Inferior parietal cortex (tissue), 1 donor: ENCODE data around the gene RPS6KA1.
"Not testable (repeated sequence)": the region's sequence is repeated elsewhere in the genome, so short reads cannot be mapped to it uniquely, and the experiment has no call there.

Experiments
- DNase-seq: peaks from one replicate; pipeline ENCODE4 v3.0.0-alpha.2; 2016; ENCODE audit errors: extremely low spot score

Gene RPS6KA1

DNA sequence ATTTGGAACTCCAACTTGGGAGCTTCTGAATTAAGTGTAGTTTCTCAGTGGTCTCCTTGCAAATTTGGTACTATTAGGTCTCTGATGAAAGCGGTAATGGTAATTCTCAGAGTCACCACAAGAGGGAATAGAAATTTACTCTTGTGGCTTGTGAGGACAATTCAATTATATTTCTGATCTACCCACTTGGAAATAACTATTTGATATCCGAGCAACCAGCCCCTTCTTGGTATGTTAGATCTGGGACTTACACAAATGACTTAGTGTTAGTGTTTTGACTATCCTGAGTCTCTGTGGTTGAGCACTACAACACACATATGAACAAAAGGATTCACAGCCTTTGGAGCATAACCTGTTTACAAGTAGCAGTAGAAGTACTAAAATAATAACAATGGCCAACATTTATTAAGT is 68.1 kb downstream of the RPS6KA1 start:
- peak; percentile 84 for DNase-seq

DNA sequence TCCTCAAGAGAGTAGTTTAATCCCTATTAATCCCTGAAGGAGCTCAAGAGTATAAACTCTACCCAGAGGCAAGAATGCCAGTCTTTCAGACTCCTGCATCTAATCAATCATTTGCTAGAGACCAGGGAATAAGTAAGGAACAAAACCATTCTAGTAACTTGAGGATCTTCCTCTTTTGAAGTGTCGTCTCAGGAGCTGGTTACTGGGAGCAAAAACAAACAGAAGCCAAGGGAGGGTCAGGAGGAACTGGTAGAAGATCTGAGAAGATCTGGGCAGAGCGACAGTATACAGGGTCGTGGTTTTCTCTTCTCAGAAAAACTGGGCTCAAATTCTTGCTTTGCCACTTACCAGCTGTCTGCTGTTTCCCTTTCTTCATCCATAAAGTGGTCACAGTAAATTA is 69.3 kb downstream of the RPS6KA1 start:
- DNase-seq = no peak

DNA sequence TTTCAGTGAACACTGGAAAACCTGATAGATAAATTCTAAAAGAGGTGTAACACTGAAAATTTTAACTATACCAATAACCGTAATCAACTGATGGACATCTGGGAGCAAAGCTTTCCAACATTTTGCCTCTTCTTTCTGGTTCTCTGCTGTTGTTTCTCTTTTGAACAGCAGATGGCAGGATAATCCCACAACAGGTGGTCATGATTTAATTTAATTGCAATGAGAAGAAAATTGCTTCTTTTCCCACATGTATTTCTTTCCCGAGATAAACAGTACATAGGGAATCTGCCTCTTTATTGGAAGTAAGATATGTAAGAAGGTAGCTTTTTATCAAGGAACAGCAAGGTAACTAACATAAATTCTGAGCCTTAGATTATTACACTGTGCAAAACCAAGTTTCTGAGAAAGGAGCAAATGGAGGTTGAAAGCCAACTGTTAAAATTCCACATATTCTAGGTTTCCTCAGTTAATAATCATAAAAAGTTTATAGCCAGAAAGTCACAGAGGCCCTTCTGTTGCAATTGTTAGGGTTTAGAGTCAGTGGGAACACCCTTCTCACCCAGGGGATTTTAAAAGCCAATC is 72.9 kb downstream of the RPS6KA1 start:
- DNase-seq = peak; percentile 91

DNA sequence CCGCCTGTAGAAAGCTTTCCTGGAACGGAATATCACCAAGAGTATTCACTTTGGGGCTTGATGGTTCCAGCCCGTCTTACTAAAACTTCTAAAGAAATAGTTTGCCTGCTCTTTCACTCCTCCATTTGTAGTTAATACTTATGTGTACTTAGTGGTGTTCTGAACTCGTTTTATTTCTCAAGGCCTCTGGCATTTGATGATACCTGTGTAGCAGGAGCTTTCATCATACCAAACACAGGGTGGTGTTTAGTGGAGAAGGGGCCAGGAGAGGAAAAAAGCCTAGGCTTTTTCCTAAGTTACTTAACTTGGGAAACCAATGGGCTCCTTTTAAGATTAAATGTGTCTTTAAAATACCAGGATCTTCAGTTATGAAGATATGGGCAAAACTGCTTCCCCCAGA is 74.3 kb downstream of the RPS6KA1 start:
- no peak for DNase-seq

DNA sequence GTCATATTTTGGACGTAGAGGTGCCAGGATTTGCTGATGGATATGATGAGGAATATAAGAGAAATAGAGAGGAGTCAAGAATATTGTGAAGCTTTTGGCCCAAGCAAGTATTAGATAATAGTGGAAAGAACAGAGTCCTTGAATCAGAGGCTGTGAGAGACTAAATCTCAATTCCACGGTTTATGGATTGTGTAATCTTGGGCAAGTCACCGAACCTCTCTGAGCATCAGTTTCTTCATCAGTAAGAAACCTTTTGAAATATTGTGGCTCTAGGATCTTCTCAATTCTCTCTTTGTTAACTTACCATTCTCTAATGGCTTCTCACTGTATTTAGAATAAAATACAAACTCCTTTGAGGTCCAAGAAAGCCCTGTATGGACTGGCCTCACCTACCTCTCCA is 77.6 kb downstream of the RPS6KA1 start:
- no peak for DNase-seq

DNA sequence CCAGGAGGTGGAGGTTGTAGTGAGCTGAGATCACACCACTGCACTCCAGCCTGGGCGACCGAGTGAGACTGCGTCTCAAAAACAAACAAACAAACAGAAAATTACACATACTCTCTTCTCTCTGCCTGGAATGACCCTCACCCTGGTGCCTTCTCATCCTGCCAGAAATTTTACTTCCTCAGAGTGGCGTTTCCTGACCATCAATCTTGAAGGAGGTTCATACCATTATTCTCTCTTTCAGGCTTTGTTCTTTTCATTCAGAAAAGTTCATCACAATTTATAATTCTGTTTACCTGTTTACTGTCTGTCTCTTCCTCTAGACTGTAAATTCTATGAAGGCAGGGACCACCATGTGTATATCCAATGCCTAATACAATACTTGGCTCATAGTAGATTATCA is 79.3 kb downstream of the RPS6KA1 start:
- DNase-seq = no peak

DNA sequence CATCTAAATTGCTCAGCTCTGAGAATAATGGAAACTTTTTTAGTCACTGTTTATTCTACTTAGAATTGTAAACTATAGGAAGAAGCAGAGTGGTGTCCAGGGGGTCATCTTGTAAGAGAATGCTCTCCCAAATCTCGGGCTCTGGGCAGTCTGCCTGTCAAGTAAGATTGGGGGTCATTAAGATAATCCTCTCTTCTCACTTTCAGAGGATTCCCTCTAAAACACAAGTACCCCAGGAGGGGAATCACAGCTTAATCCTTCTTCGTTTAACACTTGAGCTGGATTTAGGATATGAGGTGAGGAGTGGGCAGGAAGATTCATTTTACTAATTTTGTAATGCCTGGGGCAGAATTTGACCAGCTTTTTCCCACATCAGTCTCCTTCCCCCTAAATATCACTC is 81.2 kb downstream of the RPS6KA1 start:
- no peak for DNase-seq

DNA sequence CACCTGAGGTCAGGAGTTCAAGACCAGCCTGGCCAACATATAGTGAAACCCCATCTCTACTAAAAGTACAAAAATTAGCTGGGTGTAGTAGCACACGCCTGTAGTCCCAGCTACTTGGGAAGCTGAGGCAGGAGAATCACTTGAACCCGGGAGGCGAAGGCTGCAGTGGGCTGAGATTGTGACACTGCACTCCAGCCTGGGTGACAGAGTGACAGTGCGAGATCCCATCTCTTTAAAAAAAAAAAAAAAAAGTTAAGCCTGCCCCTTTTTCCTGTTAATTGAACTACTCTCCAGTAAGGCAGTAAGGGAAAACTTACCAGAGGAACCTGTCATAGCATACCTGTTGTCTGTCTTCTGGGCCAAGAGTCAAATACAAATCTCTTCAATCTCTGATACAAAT is 83.1 kb downstream of the RPS6KA1 start:
- DNase-seq = not testable (repeated sequence)

DNA sequence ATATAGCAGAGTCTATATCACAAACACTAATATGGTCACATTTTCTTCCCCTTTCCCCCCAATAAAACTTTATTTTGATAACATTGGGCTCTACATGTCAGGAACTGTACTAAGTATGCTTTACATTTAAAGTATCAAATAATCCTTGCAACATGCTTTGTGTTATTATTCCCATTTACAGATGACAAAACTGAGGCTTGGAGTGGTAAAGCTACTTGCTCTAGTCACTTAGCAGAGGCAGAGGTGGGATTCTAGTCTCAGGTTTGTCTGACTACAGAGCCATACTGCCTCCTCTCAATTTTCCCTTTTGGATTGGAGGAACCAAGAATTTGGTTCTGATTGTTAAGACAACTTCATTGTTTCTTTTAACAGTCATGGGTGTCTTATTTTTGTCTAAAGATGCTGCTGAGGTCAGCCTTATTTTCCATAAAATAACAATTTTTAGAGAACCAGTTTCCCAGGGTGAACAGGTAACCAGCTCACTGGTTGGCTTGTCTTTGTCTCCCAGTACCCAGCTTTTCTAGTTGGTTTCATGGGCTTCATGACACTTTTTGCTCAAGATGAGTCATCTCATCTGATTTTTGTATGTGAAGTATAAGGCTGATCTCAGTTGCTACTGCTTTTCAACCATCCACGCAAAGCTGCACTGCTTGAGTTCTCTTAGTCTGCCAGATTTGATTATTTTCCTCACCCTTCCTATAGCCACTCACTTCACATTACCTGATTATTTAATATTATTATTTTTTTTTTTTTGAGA is 85.3 kb downstream of the RPS6KA1 start:
- DNase-seq = no peak

DNA sequence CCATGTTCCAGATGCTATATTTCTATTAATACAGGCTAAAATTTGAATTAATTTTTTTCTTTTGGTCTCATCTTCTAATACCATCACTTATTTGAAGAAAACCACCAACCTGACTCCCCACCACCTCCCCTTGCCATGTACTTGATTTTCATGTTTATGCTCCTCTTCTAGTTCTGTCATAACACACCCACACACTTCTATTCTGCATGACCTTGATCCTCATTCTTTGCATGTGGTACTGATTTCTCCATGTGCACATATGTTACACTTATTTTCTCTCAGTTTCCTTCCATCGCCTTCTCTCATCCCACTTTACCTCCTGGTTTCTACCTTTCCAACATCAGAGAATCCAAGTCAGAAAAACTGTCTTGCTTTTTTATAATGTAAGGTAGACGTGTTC is 87.3 kb downstream of the RPS6KA1 start:
- no peak for DNase-seq

DNA sequence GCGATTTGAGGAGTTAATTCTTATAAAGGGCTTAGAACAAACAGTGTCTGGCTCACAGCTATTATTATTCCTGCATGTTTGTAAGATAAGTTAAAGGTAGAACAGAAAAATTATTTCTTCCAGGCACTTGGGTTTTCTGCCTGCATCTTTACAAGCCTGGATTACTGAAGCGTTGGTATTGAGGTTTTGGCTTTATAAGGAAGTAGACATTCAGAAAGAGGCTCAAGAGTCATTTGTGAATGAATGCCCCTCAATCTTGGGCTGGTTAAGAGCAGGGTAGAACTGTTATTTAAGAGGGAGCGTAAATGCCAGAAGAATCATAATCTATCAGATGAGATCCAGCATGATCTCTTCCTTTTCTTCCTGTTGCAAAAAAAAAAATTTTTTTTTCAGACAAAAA is 89.0 kb downstream of the RPS6KA1 start:
- DNase-seq = no peak
